Transverse colon (tissue), 4 donors: ENCODE measurements around the gene PLAAT3. TPM values are rescaled to one million over a fixed set of nuclear protein-coding genes. Genes with fewer than 3 reads are reported as not detected.
A peak's percentile ranks its signal among the peaks of the same experiment; 100 is the strongest.

Experiments
- DNase-seq: peaks from one replicate; pipeline ENCODE4 v3.0.0-alpha.2; 2019
- H3K27ac ChIP-seq, 4 donors: fragments of 200-600 bp; sonication (generic); 2 replicates each; pipeline ENCODE4 v1.5.1; 2016 to 2018; ENCODE audit warnings: inconsistent platforms in 4 of 4
- H3K27me3 ChIP-seq: fragments of 200-600 bp; sonication (generic); 2 replicates; pipeline ENCODE4 v1.5.1; 2017; ENCODE audit warnings: inconsistent platforms
- H3K36me3 ChIP-seq, 4 donors: fragments of 200-600 bp; sonication (generic); 2 replicates each; pipeline ENCODE4 v1.5.1; 2017 to 2019; ENCODE audit warnings: inconsistent platforms in 4 of 4
- H3K4me1 ChIP-seq, 4 donors: fragments of 200-600 bp; sonication (generic); 2 replicates each; pipeline ENCODE4 v1.5.1; 2017 to 2020; ENCODE audit warnings: inconsistent platforms in 4 of 4
- H3K4me3 ChIP-seq, 4 donors: fragments of 200-600 bp; sonication (generic); 1 replicate in 1 of 4; 2 replicates in 3 of 4; pipeline versions ENCODE4 v1.5.1 to v1.6.1; 2017 to 2019; ENCODE audit warnings: inconsistent platforms in 4 of 4
- H3K9me3 ChIP-seq, 2 donors: fragments of 200-600 bp; sonication (generic); 2 replicates each; pipeline ENCODE4 v1.5.1; 2017 to 2019; ENCODE audit warnings: inconsistent platforms in 2 of 2
- CTCF ChIP-seq, 5 experiments: fragments of 200-600 bp in 3 of 5; fragments of 450-650 bp in 2 of 5; sonication (generic) in 3 of 5; IDR thresholded peaks; 1 replicate in 2 of 5; 2 replicates in 3 of 5; pipeline ENCODE4 v1.5.1; 2016 to 2017; ENCODE audit warnings: antibody characterized with exemption in 5 of 5, inconsistent platforms in 3 of 5, mild to moderate bottlenecking in 2 of 5, moderate library complexity in 1 of 5
- EP300 ChIP-seq: sonication (generic); formaldehyde crosslinking; IDR thresholded peaks from one replicate; pipeline ENCODE4 v1.6.1; 2017; ENCODE audit warnings: antibody characterized with exemption, low read depth
- POLR2A ChIP-seq: fragments of 450-650 bp; IDR thresholded peaks from one replicate; pipeline ENCODE4 v1.6.1; 2016; ENCODE audit warnings: antibody characterized with exemption, mild to moderate bottlenecking, moderate library complexity
- POLR2AphosphoS5 ChIP-seq, 3 donors: sonication (generic); formaldehyde crosslinking; IDR thresholded peaks; one replicate each; pipeline ENCODE4 v1.6.1; 2016; ENCODE audit warnings: antibody characterized with exemption in 3 of 3
- WGBS, 2 donors: methylation state at CpG; one replicate each; pipeline ENCODE4 v1.1.5; 2018; ENCODE audit warnings: low coverage in 1 of 2; 5-methylcytosine and 5-hydroxymethylcytosine counted together
- in situ Hi-C, 4 donors: fragments of 200-750 bp; cut with MboI; loops; one replicate each; pipeline versions ENCODE4 v1.15.0 to v1.15.1; 2017; ENCODE audit warnings: low sequenced_read_pairs in 3 of 4, low pct_ligation_motif_present in 1 of 4, low pct_unique_long_range_greater_than_20kb in 1 of 4
- intact Hi-C: fragments of 100-400 bp; cut with DNase I; formaldehyde crosslinking; loops from one replicate; pipeline ENCODE4 v1.15.1; 2023; ENCODE audit warnings: low total_unique reads
- total RNA-seq, 4 donors: library from RNA; depleted of rRNA; stranded (reverse); fragments of >200 nt; gene quantifications; one replicate each; pipeline ENCODE4 v1.1.0, GENCODE V29; 2016

PLAAT3 gene
- total RNA-seq: 10 to 100 TPM in 3 of 4 donors, 1 to 10 TPM in 1; 8.6 to 16.7 (median 10.5) TPM

GRCh38 chr11:63614136-63614671, at the start of gene PLAAT3:
Gene PLAAT3, minus strand, starts transcription at chr11:63614433. Its CDS starts 419 bp downstream, at chr11:63614014.
- peak within 1 kb of the TSS; percentile 55 to 87 (median 58) for H3K4me3 ChIP-seq
- intact Hi-C loops: no loop called here
- in situ Hi-C loops: no loop called here
- H3K9me3 ChIP-seq: no peaks in the 10 kb centered on the region
- no peaks in the 10 kb centered on the region for H3K27me3 ChIP-seq
- H3K27ac ChIP-seq: peak within 1 kb of the TSS; percentile 66 to 86 (median 78)
- no peak for TF ChIP-seq CTCF (IDR thresholded peaks at IDR 0.05)
- peak; percentile 35 for TF ChIP-seq POLR2A
- TF ChIP-seq EP300: no peak
- peak; percentile 56 to 78 (median 67) for TF ChIP-seq POLR2AphosphoS5 (IDR thresholded peaks at IDR 0.05)
- H3K4me1 ChIP-seq: peaks cover 11 to 39% (median 20%) of the 10 kb centered on the region in 4 donors
- peak; percentile 78 for DNase-seq
- no peaks in the 10 kb centered on the region for H3K36me3 ChIP-seq
- WGBS, 2 donors: 1% methylated on average over 27 of the region's 53 CpGs; no CpG with 5 or more reads in 1 of the 2 donors

GRCh38 chr11:63663809-63664208, 49.6 kb upstream of the PLAAT3 start:
- no peak overlapping the region for H3K27ac ChIP-seq
- H3K36me3 ChIP-seq: no peaks in the 10 kb centered on the region

GRCh38 chr11:63660972-63661371, 46.7 kb upstream of the PLAAT3 start:
- H3K27ac ChIP-seq: no peak overlapping the region
- peaks cover 0 to 9% (median 4%) of the 10 kb centered on the region in 4 donors for H3K36me3 ChIP-seq
- in situ Hi-C loops: no loop called here
- no peak overlapping the region for H3K4me3 ChIP-seq
- H3K9me3 ChIP-seq: no peaks in the 10 kb centered on the region
- WGBS, 2 donors: 80 to 93% methylated on average over 4 to 8 of the region's 8 CpGs
- peaks cover 5 to 27% (median 12%) of the 10 kb centered on the region in 4 donors for H3K4me1 ChIP-seq
- no peak for TF ChIP-seq EP300
- no peak for TF ChIP-seq CTCF (IDR thresholded peaks at IDR 0.05)
- no peak for TF ChIP-seq POLR2A
- no peak for TF ChIP-seq POLR2AphosphoS5 (IDR thresholded peaks at IDR 0.05)
- DNase-seq: no peak
- intact Hi-C loops: no loop called here
- no peaks in the 10 kb centered on the region for H3K27me3 ChIP-seq

More at GRCh38 chr11:63663809-63664208, 49.6 kb upstream of the PLAAT3 start:
- Histone ChIP-seq H3K9me3 (no peaks in the 10 kb centered on the region), H3K4me3 (no peak overlapping the region), H3K27me3 (no peaks in the 10 kb centered on the region), H3K4me1 (peaks cover 13 to 47% (median 28%) of the 10 kb centered on the region in 4 donors)
- TF ChIP-seq EP300 (no peak), POLR2A (no peak), POLR2AphosphoS5 (IDR thresholded peaks at IDR 0.05) (no peak), CTCF (IDR thresholded peaks at IDR 0.05) (no peak)
- 0% methylated on average over 1 of the region's 1 CpG for WGBS, 2 donors
- intact Hi-C loops: no loop called here
- DNase-seq: no peak
- in situ Hi-C loops: no loop called here

- DNase-seq: no peak
- in situ Hi-C loops: no loop called here
- Histone ChIP-seq H3K36me3 (peaks cover 0 to 60% (median 16%) of the 10 kb centered on the region in 4 donors), H3K4me3 (no peak overlapping the region), H3K4me1 (no peaks in the 10 kb centered on the region), H3K9me3 (no peaks in the 10 kb centered on the region), H3K27me3 (no peaks in the 10 kb centered on the region), H3K27ac (no peak overlapping the region)
- no peak for TF ChIP-seq CTCF (IDR thresholded peaks at IDR 0.05)
- no peak for TF ChIP-seq POLR2A
- no peak for TF ChIP-seq EP300
- 40 to 81% methylated on average over 1 to 3 of the region's 3 CpGs for WGBS, 2 donors
- intact Hi-C loops: no loop called here
Measured at GRCh38 chr11:63652671-63653070, 38.4 kb upstream of the PLAAT3 start.
